Limb (tissue), 2 donors: Measurements from ENCODE around the gene RIN3.

Experiments
- DNase-seq, 2 donors: peaks; one replicate each; pipeline ENCODE4 v3.0.0-alpha.2; 2016; ENCODE audit errors: extremely low spot score in 2 of 2

Gene RIN3

GRCh38 chr14:92686900-92687427, 173.4 kb downstream of the RIN3 start:
- DNase-seq = peak; percentile 30 to 94

DNA sequence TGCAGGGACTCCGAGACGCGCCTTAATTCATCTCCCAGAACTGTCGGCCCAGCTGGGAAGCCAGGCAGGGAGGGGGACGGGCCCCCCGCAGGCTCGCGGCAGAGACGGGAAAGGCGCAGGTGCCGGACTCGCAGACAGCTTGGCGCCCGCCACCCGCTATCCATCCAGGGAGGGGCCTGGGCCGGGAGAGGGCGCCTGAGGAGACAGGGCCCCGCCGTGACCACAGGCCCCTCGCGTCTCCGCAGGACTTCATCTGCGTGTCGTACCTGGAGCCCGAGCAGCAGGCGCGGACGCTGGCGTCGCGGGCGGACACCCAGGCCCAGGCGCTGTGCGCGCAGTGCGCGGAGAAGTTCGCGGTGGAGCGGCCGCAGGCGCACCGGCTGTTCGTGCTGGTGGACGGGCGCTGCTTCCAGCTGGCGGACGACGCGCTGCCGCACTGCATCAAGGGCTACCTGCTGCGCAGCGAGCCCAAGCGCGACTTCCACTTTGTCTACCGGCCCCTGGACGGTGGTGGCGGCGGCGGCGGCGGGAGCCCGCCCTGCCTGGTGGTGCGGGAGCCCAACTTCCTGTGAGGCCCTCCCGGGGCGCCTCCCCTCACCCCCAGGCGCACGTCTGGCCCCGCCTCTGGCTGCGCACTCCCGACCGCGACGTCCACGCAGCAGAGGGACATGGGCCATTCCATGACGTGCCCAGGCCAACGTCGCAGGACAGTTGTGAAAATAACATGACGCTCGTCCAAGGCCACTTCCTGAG, 174.3 kb downstream of the RIN3 start:
- DNase-seq = peak in 1 of 2 donors; percentile 64

GRCh38 chr14:92688434-92689375, 175.1 kb downstream of the RIN3 start:
- DNase-seq = no peak

DNA sequence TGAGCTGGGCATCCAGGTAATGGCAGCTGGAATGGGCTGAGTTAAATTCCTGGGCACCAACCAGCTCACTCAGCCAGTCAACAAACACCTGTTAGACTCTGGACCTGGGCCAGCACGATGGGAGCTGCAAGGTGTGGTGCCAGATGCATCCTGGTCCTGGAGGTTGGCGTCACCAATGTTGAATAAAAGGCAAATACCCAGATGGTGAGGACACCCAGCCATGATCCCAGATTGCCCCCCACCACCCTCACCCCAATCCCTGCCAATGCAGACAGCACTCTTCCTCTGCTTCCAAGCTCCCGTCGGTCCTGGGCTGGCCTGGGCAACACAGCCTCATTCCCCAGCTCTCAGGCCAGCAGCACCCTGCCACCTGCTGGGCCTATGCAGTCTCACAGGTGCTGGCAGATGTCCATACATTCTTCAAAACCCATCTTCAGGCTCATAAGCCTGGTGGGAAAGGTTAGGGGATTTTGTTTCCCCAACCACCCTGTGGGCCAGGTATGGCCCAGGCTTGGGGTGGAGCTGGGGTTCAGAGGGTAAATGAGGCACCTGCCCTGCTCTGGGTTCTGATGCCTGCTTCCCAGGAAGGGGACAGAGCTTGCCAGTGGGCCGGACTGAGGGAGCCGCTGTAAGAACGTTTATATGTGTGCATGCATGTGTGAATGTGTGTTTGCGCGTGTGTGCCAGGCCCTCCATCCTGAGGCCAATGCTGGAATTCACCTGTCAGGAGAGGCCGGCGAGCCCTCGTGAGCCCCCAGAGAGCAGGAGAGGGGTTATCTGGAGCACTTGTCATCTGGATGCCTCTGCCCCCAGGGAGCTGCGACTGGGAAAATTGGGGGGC, 176.8 kb downstream of the RIN3 start:
- peak in 1 of 2 donors; percentile 51 for DNase-seq

GRCh38 chr14:92692822-92693226, 179.2 kb downstream of the RIN3 start:
- DNase-seq = peak; percentile 36 to 79

DNA sequence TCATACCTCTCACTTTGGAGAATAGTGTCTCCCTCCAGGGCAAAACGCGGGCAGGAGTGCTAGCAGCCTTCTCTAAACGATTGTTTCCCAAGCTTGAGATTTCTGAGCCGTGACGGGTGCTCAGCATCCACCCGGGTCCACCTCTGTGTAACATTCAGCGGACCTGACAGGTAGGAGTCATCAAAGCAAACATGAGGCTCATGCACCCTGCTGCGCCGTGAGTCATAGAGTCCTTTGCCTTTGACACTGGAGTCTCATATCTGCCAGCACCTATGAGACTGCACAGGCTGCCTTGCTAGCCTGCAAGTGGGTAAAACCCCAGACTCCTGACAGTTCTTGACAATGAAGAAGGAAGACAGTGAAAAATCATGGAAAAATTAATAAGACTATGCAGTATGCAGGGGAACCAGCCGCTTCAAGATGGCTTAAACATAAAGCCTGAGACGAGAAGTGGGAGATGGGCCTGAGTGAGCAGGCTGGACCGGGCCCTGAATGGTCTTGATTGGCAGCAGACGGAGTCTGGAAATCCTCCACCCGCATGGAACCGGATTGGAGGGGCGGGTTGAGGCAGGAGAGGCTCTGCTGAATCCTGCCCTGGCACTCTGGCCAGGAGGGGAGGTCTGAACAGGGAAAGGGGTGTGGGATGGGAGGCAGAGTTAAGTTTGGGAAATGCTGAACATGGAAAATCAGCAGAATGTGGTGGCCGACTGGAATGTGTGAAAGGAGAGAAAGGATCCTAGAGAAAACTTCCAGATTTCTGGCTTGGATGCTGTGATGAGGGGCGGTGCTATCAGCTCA, 180.6 kb downstream of the RIN3 start:
- DNase-seq = no peak

DNA sequence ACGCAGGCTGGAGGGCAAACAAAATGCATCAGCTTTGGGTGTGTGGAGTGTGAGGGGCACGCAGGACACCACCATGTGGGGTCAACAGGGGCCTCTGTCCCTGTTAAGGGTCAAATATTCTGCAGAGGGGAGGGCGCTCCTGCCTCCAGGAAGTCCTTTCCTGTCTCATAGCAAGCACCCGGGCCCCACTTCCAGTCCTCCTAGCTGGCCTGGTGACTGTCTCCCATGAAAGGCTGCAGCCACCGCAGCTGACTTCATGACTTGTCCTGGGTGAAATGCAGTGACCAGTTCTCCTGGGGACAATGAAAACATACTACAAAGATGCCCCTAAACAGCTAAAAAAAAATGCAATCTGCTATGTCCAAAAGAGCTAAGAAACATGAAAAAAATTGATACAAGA, 181.2 kb downstream of the RIN3 start:
- DNase-seq = no peak

DNA sequence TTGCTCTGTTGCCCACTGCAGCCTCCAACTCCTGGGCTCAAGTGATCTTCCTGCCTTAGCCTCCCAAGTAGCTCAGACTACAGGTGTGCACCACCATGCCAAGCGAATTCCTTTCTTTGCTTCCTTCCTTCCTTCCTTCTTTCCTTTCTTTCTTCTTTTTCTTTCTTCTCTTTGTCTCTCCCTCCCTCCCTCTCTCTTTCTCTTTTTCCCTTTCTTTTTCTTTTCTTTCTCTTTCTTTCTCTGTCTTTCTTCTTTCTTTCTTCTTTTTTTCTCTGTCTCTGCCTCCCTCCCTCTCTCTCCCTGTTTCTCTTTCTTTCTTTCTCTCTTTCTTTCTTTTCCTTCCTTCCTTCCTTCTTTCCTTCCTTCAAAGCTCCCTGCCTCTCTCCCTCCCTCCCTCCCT, 182.0 kb downstream of the RIN3 start:
- DNase-seq = no peak

DNA sequence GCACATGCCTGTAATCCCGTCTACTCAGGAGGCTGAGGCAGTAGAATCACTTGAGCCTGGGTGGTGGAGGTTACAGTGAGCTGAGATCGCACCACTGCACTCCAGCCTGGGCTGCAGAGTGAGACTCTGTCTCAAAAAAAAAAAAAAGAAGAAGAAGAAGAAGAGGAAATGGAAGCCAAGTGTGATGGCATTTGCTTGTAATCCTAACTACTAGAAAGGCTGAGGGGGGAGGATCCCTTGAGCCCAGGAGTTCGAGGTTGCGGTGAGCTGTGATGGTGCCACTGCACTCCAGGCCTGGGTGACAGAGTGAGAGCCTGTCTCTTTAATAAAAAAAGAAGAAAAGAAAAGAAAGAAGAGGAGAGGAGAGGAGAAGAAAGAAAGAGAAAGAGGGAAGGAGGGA, 182.8 kb downstream of the RIN3 start:
- no peak for DNase-seq

GRCh38 chr14:92698393-92698792, 184.8 kb downstream of the RIN3 start:
- DNase-seq = no peak

- DNase-seq = no peak
Observed at GRCh38 chr14:92701826-92702225, 188.2 kb downstream of the RIN3 start.

DNA sequence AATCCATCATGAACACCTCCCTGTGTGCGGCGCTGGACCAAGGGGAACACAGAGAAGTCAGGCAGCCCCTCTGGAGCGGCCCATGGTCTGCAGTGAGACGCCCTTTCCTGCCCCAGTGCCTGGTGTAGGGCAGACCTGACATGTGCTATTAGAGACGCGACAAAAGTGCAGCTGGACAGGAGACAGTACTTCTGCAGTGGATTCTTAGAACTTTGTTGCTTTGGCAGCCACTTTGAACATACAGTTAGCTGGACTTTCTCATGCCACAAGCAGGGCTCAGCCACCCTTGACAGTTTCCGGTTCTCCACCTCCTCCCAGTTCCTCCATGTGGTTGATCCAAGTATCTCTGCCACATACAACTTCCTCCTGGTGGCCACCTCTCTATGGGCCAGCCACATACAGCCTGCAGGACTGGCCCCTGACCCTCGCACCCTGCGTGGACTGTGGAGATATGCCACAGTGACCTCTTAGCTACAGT, 188.9 kb downstream of the RIN3 start:
- no peak for DNase-seq

- DNase-seq = no peak
Observed at GRCh38 chr14:92703516-92703915, 189.9 kb downstream of the RIN3 start.

DNA sequence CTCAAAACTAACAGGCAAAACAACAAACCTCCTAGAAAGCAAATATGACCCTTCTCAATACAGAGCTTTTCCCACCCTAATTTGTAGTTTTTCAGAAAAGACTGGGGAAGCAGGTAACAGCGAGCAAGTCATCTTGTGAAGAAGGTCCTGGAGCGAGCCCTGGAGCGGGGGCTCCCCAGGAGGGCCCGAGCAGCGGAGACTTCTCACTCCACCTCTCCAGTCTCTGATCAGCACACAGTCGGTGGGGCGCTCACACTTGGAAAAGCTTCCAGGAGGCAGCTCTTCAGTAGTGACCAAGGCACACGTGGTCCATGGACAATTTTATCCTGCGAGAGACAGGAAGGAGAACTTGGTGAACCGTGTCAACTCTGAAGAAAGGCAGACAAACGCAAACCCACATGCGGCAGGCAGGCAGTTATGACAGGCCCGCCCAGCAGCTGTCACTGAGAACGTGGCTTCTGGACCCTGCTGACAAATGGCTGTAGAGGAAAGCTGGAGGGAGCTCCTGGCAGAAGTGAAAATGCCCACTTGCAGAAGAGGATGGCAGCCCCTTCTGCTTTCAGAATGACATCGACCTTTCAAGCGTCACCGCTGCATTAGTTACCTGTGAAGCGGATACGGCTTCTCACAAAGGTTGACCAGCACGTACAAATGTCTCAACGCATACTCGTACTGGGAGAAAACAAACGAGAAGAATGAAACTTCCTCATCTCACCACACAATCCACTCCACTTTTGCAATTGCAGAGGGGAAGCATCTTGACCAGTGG, 190.6 kb downstream of the RIN3 start:
- DNase-seq = no peak

DNA sequence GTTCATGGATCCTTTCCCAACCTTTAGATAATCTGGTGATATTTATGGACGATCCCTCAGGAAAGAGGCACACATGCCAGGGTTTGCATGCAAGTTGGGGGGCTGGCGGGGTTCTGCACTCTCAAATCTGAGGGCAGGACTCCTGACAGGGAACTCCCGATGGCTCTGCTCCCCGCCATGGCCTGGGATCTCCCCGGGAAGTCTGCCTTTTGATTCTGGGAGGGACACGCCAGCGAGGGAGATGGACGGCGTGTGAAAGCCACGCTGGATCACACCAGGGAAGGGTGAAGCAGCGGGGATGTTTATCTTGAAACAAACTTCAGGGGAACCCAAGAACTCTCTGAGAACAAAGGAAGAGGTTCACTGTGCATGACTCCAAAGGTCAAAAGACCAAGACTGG, 191.2 kb downstream of the RIN3 start:
- DNase-seq = no peak

- DNase-seq = no peak
Observed at GRCh38 chr14:92706386-92706785, 192.8 kb downstream of the RIN3 start.

DNA sequence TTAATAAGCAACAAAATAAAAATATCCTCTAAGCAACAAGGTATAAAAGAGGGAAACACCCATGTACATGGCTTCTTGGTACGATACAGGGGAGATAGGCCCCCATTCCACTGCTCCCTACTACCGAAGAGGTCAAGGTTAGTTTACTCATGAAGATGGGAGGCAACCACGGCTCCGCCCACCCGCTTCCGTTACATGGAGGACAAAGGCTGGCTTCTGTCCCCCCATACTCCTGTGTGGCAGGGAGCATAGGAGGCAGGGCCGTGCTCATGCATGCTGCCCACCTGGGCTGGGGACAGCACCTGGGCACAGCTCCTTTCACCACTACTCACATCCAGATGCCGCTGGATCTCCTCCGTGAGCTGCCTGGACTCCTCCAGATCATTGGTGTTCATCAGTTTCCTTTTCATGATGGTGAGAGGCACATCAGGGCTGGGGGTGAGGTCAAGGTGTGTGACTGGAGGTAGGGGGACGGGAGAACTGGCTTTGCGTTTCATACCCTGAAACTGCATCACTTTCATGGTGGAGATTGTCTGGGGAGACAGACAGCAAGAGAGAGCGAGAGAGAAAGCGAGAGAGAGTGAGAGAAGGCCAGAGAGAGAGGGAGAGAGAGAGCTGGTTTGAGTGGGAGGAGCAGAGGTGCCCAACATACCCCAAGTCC, 195.9 kb downstream of the RIN3 start:
- no peak for DNase-seq

GRCh38 chr14:92710001-92710341, 196.4 kb downstream of the RIN3 start:
- DNase-seq = no peak

GRCh38 chr14:92711976-92712653, 198.5 kb downstream of the RIN3 start:
- DNase-seq = no peak
